Liver (tissue), 9 donors: ENCODE results near the gene THBD. TPM values are rescaled to one million over a fixed set of nuclear protein-coding genes. Genes with fewer than 3 reads are reported as not detected.

Experiments used
- DNase-seq: peaks from one replicate; pipeline ENCODE4 v3.0.0-alpha.2; 2017; ENCODE audit warnings: low spot score
- H3K27ac ChIP-seq, 2 donors: one replicate each; pipeline ENCODE4 v1.7.0; 2013; ENCODE audit warnings: inconsistent platforms in 2 of 2, low read length in 2 of 2, control low read depth in 1 of 2, low read depth in 1 of 2, mild to moderate bottlenecking in 1 of 2
- H3K27me3 ChIP-seq, 4 donors: one replicate each; pipeline versions ENCODE4 v1.6.1 to v1.7.0; 2013; ENCODE audit warnings: low read length in 3 of 4, inconsistent platforms in 1 of 4, mild to moderate bottlenecking in 1 of 4, moderate library complexity in 1 of 4; ENCODE audit not compliant: control insufficient read depth in 4 of 4, insufficient read depth in 4 of 4
- H3K36me3 ChIP-seq, 4 donors: one replicate each; pipeline versions ENCODE4 v1.6.1 to v1.7.0; 2013; ENCODE audit warnings: low read length in 3 of 4, mild to moderate bottlenecking in 3 of 4, low read depth in 1 of 4, moderate library complexity in 1 of 4; ENCODE audit not compliant: control insufficient read depth in 4 of 4, insufficient read depth in 3 of 4
- H3K4me1 ChIP-seq, 4 donors: one replicate each; pipeline versions ENCODE4 v1.6.1 to v1.7.0; 2013; ENCODE audit warnings: low read length in 3 of 4, mild to moderate bottlenecking in 3 of 4, moderate library complexity in 1 of 4; ENCODE audit not compliant: control insufficient read depth in 4 of 4, insufficient read depth in 4 of 4
- H3K4me3 ChIP-seq, 3 donors: one replicate each; pipeline versions ENCODE4 v1.6.1 to v1.7.0; 2013; ENCODE audit warnings: low read length in 3 of 3, control low read depth in 1 of 3, low read depth in 1 of 3, mild to moderate bottlenecking in 1 of 3
- H3K9ac ChIP-seq, 2 donors: one replicate each; pipeline ENCODE4 v1.7.0; 2013; ENCODE audit warnings: low read length in 2 of 2, mild to moderate bottlenecking in 2 of 2, moderate library complexity in 2 of 2, control low read depth in 1 of 2, low read depth in 1 of 2
- H3K9me3 ChIP-seq, 4 donors: one replicate each; pipeline versions ENCODE4 v1.6.1 to v1.7.0; 2013; ENCODE audit warnings: low read length in 3 of 4; ENCODE audit not compliant: control insufficient read depth in 4 of 4
- ATF3 ChIP-seq: IDR thresholded peaks from 2 replicates; pipeline ENCODE4 v1.6.1; 2016; ENCODE audit warnings: antibody characterized with exemption
- CTCF ChIP-seq: fragments of 150-350 bp; IDR thresholded peaks from 2 replicates; pipeline ENCODE4 v1.5.1; 2017; ENCODE audit warnings: improper control_type of control experiment, low read depth, low read length; ENCODE audit not compliant: missing input control
- EGR1 ChIP-seq, 2 donors: IDR thresholded peaks; 2 replicates each; pipeline ENCODE4 v1.6.1; 2016 to 2018; ENCODE audit warnings: antibody characterized with exemption in 2 of 2, low read depth in 2 of 2
- FOXA1 ChIP-seq: IDR thresholded peaks from 2 replicates; pipeline ENCODE4 v1.6.1; 2016; ENCODE audit warnings: antibody characterized with exemption
- FOXA2 ChIP-seq: IDR thresholded peaks from 2 replicates; pipeline ENCODE4 v1.6.1; 2016; ENCODE audit warnings: antibody characterized with exemption
- HNF4A ChIP-seq, 2 donors: conservative IDR thresholded peaks; 2 replicates each; pipeline ENCODE4 v1.6.1; 2016; ENCODE audit warnings: antibody characterized with exemption in 2 of 2, mild to moderate bottlenecking in 2 of 2
- HNF4G ChIP-seq: IDR thresholded peaks from 2 replicates; pipeline ENCODE4 v1.6.1; 2016; ENCODE audit warnings: antibody characterized with exemption
- JUND ChIP-seq, 2 donors: IDR thresholded peaks; 2 replicates each; pipeline ENCODE4 v1.6.1; 2016; ENCODE audit warnings: antibody characterized with exemption in 2 of 2
- NR2F2 ChIP-seq: IDR thresholded peaks from 2 replicates; pipeline ENCODE4 v1.6.1; 2016; ENCODE audit warnings: antibody characterized with exemption
- RAD21 ChIP-seq, 2 donors: IDR thresholded peaks; 2 replicates each; pipeline ENCODE4 v1.6.1; 2016; ENCODE audit warnings: antibody characterized with exemption in 2 of 2, mild to moderate bottlenecking in 2 of 2
- REST ChIP-seq: IDR thresholded peaks from 2 replicates; pipeline ENCODE4 v1.6.1; 2016; ENCODE audit warnings: antibody characterized with exemption, mild to moderate bottlenecking
- SP1 ChIP-seq: IDR thresholded peaks from 2 replicates; pipeline ENCODE4 v1.6.1; 2018; ENCODE audit warnings: antibody characterized with exemption, mild to moderate bottlenecking
- TAF1 ChIP-seq: conservative IDR thresholded peaks from 2 replicates; pipeline ENCODE4 v1.6.1; 2016; ENCODE audit warnings: antibody characterized with exemption, mild to moderate bottlenecking
- YY1 ChIP-seq: IDR thresholded peaks from 2 replicates; pipeline ENCODE4 v1.6.1; 2016; ENCODE audit warnings: antibody characterized with exemption, mild to moderate bottlenecking
- ZBTB33 ChIP-seq: IDR thresholded peaks from 2 replicates; pipeline ENCODE4 v1.6.1; 2016; ENCODE audit warnings: antibody characterized with exemption
- WGBS: extraction: QIAGEN DNeasy Blood & Tissue Kit; methylation state at CpG from one replicate; pipeline ENCODE4 v1.1.7; 2013; 5-methylcytosine and 5-hydroxymethylcytosine counted together
- polyA plus RNA-seq, 2 donors: library from polyadenylated mRNA; stranded (reverse) in 1 of 2; unstranded in 1 of 2; fragments of 200-250 nt in 1 of 2; fragments of >200 nt in 1 of 2; fragmentation: Nextera tagmentation in 1 of 2; extraction: Ambion mirVana in 1 of 2; gene quantifications; one replicate each; pipeline versions ENCODE4 v1.2.1 to v1.2.3, GENCODE V29; 2013 to 2015
- total RNA-seq, 2 donors: library from RNA; depleted of rRNA; stranded (reverse); fragments of >200 nt; gene quantifications; one replicate each; pipeline ENCODE4 v1.2.3, GENCODE V29; 2014
- donor health status: healthy.
- donor health status: healthy.
- donor health status: healthy.
- donor health status: healthy.
- donor health status: healthy.

The THBD gene
- total and polyA plus RNA-seq, 4 donors, result 1.4 to 6.6 (median 3.1) TPM

GRCh38 chr20:23079926-23080325 is 30.5 kb upstream of the THBD start (continued):
- no peak for TF ChIP-seq HNF4A (conservative IDR thresholded peaks at IDR 0.05)

- Histone ChIP-seq H3K27ac (no peak overlapping the region), H3K36me3 (no peaks in the 10 kb centered on the region), H3K9me3 (no peaks in the 10 kb centered on the region), H3K27me3 (no peaks in the 10 kb centered on the region), H3K4me3 (no peak overlapping the region), H3K9ac (no peak overlapping the region), H3K4me1 (peaks cover 0 to 3% (median 0%) of the 10 kb centered on the region in 4 donors)
- TF ChIP-seq HNF4G, result no peak
- no peak for TF ChIP-seq YY1
- TF ChIP-seq SP1, result no peak
- TF ChIP-seq JUND (IDR thresholded peaks at IDR 0.05), result no peak
- TF ChIP-seq REST, result no peak
- 56% methylated on average over 6 of the region's 6 CpGs for WGBS
- no peak for DNase-seq
Measured at GRCh38 chr20:23079016-23079351, 29.5 kb upstream of the THBD start.

- Histone ChIP-seq H3K27ac (no peak overlapping the region), H3K4me1 (peaks cover 0 to 3% (median 0%) of the 10 kb centered on the region in 4 donors), H3K27me3 (no peaks in the 10 kb centered on the region), H3K9ac (no peak overlapping the region), H3K9me3 (no peaks in the 10 kb centered on the region), H3K4me3 (no peak overlapping the region), H3K36me3 (no peaks in the 10 kb centered on the region)
- TF ChIP-seq REST (no peak), CTCF (no peak), RAD21 (IDR thresholded peaks at IDR 0.05) (no peak), FOXA1 (no peak), NR2F2 (no peak), ZBTB33 (no peak), EGR1 (IDR thresholded peaks at IDR 0.05; ENCODE audit: low read depth in 2 of 2) (no peak), FOXA2 (no peak), HNF4G (no peak), HNF4A (conservative IDR thresholded peaks at IDR 0.05) (no peak), YY1 (no peak), ATF3 (no peak), SP1 (no peak), JUND (IDR thresholded peaks at IDR 0.05) (no peak), TAF1 (no peak)
- DNase-seq, result no peak
- 82% methylated on average over 5 of the region's 5 CpGs for WGBS
Measured at GRCh38 chr20:23078351-23079015, 29.0 kb upstream of the THBD start.
